HepG2 (cell line): ENCODE data around the gene ATG2A. TPM values are rescaled to one million over a fixed set of nuclear protein-coding genes. Genes with fewer than 3 reads are reported as not detected.

Experiments used
- ATF7-NPFF ChIP-seq: sonication (generic); formaldehyde crosslinking; IDR thresholded peaks from 2 replicates; pipeline ENCODE4 v1.8.1; 2023; ENCODE audit warnings: mild to moderate bottlenecking, low read depth, missing genetic modification reagents, moderate library complexity
- FOXC1 ChIP-seq: sonication (generic); formaldehyde crosslinking; IDR thresholded peaks from 2 replicates; pipeline ENCODE4 v1.8.0; 2022; ENCODE audit warnings: mild to moderate bottlenecking, missing genetic modification reagents, borderline replicate concordance
- HDAC2 ChIP-seq: sonication (generic); formaldehyde crosslinking; IDR thresholded peaks from 2 replicates; pipeline ENCODE4 v1.4.0; 2020; ENCODE audit warnings: missing genetic modification reagents
- HNRNPLL ChIP-seq: fragments of 200-400 bp; formaldehyde crosslinking; IDR thresholded peaks from 2 replicates; pipeline ENCODE4 v1.6.1; 2017; ENCODE audit warnings: mild to moderate bottlenecking, low read depth, low read length; ENCODE audit not compliant: poor library complexity, severe bottlenecking
- KLF13 ChIP-seq: sonication (generic); formaldehyde crosslinking; IDR thresholded peaks from 2 replicates; pipeline ENCODE4 v1.4.0; 2020; ENCODE audit warnings: mild to moderate bottlenecking, missing genetic modification reagents
- KLF6 ChIP-seq: IDR thresholded peaks from 2 replicates; pipeline ENCODE4 v1.8.0; 2016; ENCODE audit warnings: missing biosample characterization, missing genetic modification reagents
- MEF2D ChIP-seq: sonication (generic); formaldehyde crosslinking; IDR thresholded peaks from 2 replicates; pipeline ENCODE4 v1.5.1; 2020; ENCODE audit warnings: mild to moderate bottlenecking, missing genetic modification reagents
- NCOA1 ChIP-seq: sonication (generic); formaldehyde crosslinking; IDR thresholded peaks from 2 replicates; pipeline ENCODE4 v1.9.0; 2021; ENCODE audit warnings: missing genetic modification reagents
- NFIC ChIP-seq: IDR thresholded peaks from 2 replicates; pipeline ENCODE4 v1.6.1; 2012; ENCODE audit warnings: mild to moderate bottlenecking, low read length, inconsistent platforms
- PLRG1 ChIP-seq: fragments of 450-650 bp; conservative IDR thresholded peaks from 2 replicates; pipeline ENCODE4 v1.6.1; 2016
- RXRB ChIP-seq: IDR thresholded peaks from 2 replicates; pipeline ENCODE4 v1.6.1; 2016; ENCODE audit warnings: borderline replicate concordance, missing genetic modification reagents, missing compliant biosample characterization
- TRIM24 ChIP-seq: sonication (generic); formaldehyde crosslinking; IDR thresholded peaks from 2 replicates; pipeline ENCODE4 v1.8.0; 2022; ENCODE audit warnings: mild to moderate bottlenecking, missing genetic modification reagents
- ZKSCAN1 ChIP-seq: fragments of 150-350 bp; IDR thresholded peaks from 2 replicates; pipeline ENCODE4 v1.6.1; 2014; ENCODE audit warnings: low read length
- ZNF670 ChIP-seq: sonication (generic); formaldehyde crosslinking; IDR thresholded peaks from 2 replicates; pipeline ENCODE4 v1.8.0; 2022; ENCODE audit warnings: mild to moderate bottlenecking, missing genetic modification reagents, borderline replicate concordance
- ZNF816 ChIP-seq: sonication (generic); formaldehyde crosslinking; IDR thresholded peaks from 2 replicates; pipeline ENCODE4 v1.8.0; 2022; ENCODE audit warnings: missing genetic modification reagents, mild to moderate bottlenecking, borderline replicate concordance
- polyA plus RNA-seq, 8 experiments: library from polyadenylated mRNA; depleted of rRNA in 3 of 8; stranded (reverse) in 7 of 8; unstranded in 1 of 8; fragments of >200 nt; fragmentation: Illumina TruSeq in 4 of 8; extraction: Trizol in 4 of 8; gene quantifications; 2 replicates each; pipeline versions ENCODE4 v1.2.1 to v1.2.3, GENCODE V29; 2011 to 2016; ENCODE audit warnings: low read depth in 4 of 8, missing spikeins in 1 of 8, mixed read lengths in 1 of 8; ENCODE audit not compliant: insufficient read depth in 1 of 8
- total RNA-seq, 5 experiments: library from RNA; depleted of rRNA; stranded (reverse); fragments of >200 nt; fragmentation: Illumina TruSeq; extraction: Trizol; gene quantifications; 2 replicates each; pipeline ENCODE4 v1.2.3, GENCODE V29; 2016; ENCODE audit warnings: low read depth in 1 of 5
- TF ChIP-seq, protein P1 (sequence below): sonication (generic); formaldehyde crosslinking; IDR thresholded peaks from 2 replicates; pipeline ENCODE4 v1.4.0; 2020; ENCODE audit warnings: mild to moderate bottlenecking, missing genetic modification reagents
- TF ChIP-seq, protein P2 (sequence below): IDR thresholded peaks from 2 replicates; pipeline ENCODE4 v1.6.1; 2016; ENCODE audit warnings: mild to moderate bottlenecking
- TF ChIP-seq, protein P3 (sequence below): fragments of 450-650 bp; IDR thresholded peaks from 2 replicates; pipeline ENCODE4 v1.6.1; 2017
- TF ChIP-seq, protein P4 (sequence below): sonication (generic); formaldehyde crosslinking; IDR thresholded peaks from 2 replicates; pipeline ENCODE4 v1.4.0; 2020; ENCODE audit warnings: missing genetic modification reagents, borderline replicate concordance
- TF ChIP-seq, protein P5 (sequence below): IDR thresholded peaks from 2 replicates; pipeline ENCODE4 v1.6.1; 2012; ENCODE audit warnings: inconsistent platforms
- TF ChIP-seq, protein P6 (sequence below): sonication (generic); formaldehyde crosslinking; IDR thresholded peaks from 2 replicates; pipeline ENCODE4 v1.8.1; 2023; ENCODE audit warnings: mild to moderate bottlenecking, inconsistent platforms, moderate library complexity, missing genetic modification reagents, borderline replicate concordance
- TF ChIP-seq, protein P7 (sequence below): sonication (generic); formaldehyde crosslinking; IDR thresholded peaks from 2 replicates; pipeline ENCODE4 v1.5.0; 2020; ENCODE audit warnings: missing genetic modification reagents

Gene ATG2A
- total and polyA plus RNA-seq, 2 of the 13 experiments (the other 11 are each of a cell fraction or from before 2014, with no cell fraction given), result 6.7 to 8.0 TPM

DNA sequence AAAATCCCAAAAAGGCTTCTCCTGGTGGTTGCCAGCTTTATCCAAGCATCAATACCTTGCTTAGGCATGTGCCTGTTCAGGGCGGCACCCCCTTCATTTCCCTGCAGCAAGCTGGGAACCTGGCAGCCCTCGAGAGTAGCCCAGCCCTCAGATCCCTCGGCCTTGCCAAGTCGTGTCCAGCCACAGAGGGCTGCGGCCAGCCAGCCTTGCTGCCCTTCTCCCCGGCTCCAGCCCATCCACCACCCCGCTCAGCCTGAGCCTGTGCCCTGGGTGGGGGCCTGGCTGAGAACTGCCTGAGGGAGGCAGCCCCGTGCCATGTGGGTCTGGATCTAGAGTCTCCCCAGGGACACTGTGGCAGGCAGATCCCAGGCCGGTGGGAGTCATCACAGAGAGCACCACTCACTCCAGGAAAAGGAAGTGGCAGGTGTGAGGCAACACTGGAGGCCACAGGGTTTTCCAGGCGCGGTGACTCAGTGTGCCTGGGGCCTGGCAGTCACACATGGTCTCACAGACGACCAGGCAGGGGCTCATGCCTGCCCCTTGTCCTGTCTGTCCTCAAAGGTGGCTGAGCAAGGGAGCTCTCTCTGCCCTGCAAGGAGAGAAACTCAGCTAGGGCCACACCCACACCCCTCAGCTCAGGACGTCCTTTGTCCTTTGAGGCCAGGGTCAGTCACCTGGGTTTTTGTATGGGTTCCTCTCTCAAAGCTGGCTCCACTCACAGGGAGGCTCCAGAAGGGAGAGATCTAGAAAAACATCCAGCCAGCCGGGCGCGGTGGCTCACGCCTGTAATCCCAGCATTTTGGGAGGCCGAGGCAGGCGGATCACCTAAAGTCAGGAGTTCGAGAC lies 60.4 kb downstream of the ATG2A start (continued):
- TF ChIP-seq, protein P1, sequence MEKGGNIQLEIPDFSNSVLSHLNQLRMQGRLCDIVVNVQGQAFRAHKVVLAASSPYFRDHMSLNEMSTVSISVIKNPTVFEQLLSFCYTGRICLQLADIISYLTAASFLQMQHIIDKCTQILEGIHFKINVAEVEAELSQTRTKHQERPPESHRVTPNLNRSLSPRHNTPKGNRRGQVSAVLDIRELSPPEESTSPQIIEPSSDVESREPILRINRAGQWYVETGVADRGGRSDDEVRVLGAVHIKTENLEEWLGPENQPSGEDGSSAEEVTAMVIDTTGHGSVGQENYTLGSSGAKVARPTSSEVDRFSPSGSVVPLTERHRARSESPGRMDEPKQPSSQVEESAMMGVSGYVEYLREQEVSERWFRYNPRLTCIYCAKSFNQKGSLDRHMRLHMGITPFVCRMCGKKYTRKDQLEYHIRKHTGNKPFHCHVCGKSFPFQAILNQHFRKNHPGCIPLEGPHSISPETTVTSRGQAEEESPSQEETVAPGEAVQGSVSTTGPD (CRISPR knock-in tag), result no peak
- TF ChIP-seq MEF2D (CRISPR knock-in tag) (no peak), NFIC (no peak), ZKSCAN1 (no peak), HDAC2 (0 out of 2 replicates have a peak, but pooled peaks have one; percentile 17), FOXC1 (CRISPR knock-in tag) (no peak), ZNF670 (no peak), ZNF816 (CRISPR knock-in tag) (no peak), KLF13 (no peak), KLF6 (CRISPR knock-in tag) (no peak), TRIM24 (CRISPR knock-in tag) (no peak), PLRG1 (no peak), HNRNPLL (no peak), ATF7-NPFF (CRISPR knock-in tag) (no peak), NCOA1 (CRISPR knock-in tag) (no peak), RXRB (CRISPR knock-in tag) (0 out of 2 replicates have a peak, but pooled peaks have one; percentile 21)
- TF ChIP-seq, protein P2, sequence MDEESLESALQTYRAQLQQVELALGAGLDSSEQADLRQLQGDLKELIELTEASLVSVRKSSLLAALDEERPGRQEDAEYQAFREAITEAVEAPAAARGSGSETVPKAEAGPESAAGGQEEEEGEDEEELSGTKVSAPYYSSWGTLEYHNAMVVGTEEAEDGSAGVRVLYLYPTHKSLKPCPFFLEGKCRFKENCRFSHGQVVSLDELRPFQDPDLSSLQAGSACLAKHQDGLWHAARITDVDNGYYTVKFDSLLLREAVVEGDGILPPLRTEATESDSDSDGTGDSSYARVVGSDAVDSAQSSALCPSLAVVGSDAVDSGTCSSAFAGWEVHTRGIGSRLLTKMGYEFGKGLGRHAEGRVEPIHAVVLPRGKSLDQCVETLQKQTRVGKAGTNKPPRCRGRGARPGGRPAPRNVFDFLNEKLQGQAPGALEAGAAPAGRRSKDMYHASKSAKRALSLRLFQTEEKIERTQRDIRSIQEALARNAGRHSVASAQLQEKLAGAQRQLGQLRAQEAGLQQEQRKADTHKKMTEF (CRISPR knock-in tag), result 0 out of 2 replicates have a peak, but pooled peaks have one; percentile 19
- TF ChIP-seq, protein P3, sequence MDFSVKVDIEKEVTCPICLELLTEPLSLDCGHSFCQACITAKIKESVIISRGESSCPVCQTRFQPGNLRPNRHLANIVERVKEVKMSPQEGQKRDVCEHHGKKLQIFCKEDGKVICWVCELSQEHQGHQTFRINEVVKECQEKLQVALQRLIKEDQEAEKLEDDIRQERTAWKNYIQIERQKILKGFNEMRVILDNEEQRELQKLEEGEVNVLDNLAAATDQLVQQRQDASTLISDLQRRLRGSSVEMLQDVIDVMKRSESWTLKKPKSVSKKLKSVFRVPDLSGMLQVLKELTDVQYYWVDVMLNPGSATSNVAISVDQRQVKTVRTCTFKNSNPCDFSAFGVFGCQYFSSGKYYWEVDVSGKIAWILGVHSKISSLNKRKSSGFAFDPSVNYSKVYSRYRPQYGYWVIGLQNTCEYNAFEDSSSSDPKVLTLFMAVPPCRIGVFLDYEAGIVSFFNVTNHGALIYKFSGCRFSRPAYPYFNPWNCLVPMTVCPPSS, result no peak
- TF ChIP-seq, protein P4, sequence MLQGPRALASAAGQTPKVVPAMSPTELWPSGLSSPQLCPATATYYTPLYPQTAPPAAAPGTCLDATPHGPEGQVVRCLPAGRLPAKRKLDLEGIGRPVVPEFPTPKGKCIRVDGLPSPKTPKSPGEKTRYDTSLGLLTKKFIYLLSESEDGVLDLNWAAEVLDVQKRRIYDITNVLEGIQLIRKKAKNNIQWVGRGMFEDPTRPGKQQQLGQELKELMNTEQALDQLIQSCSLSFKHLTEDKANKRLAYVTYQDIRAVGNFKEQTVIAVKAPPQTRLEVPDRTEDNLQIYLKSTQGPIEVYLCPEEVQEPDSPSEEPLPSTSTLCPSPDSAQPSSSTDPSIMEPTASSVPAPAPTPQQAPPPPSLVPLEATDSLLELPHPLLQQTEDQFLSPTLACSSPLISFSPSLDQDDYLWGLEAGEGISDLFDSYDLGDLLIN (CRISPR knock-in tag), result no peak
- TF ChIP-seq, protein P5, sequence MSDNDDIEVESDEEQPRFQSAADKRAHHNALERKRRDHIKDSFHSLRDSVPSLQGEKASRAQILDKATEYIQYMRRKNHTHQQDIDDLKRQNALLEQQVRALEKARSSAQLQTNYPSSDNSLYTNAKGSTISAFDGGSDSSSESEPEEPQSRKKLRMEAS, result no peak
- TF ChIP-seq, protein P6, sequence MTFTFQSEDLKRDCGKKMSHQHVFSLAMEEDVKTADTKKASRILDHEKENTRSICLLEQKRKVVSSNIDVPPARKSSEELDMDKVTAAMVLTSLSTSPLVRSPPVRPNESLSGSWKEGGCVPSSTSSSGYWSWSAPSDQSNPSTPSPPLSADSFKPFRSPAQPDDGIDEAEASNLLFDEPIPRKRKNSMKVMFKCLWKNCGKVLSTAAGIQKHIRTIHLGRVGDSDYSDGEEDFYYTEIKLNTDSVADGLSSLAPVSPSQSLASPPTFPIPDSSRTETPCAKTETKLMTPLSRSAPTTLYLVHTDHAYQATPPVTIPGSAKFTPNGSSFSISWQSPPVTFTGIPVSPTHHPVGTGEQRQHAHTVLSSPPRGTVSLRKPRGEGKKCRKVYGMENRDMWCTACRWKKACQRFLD (CRISPR knock-in tag), result no peak
- TF ChIP-seq, protein P7, sequence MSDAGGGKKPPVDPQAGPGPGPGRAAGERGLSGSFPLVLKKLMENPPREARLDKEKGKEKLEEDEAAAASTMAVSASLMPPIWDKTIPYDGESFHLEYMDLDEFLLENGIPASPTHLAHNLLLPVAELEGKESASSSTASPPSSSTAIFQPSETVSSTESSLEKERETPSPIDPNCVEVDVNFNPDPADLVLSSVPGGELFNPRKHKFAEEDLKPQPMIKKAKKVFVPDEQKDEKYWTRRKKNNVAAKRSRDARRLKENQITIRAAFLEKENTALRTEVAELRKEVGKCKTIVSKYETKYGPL (CRISPR knock-in tag), result no peak
